Ovary (tissue), 9 donors: ENCODE results near the gene ZSCAN32. TPM values are rescaled to one million over a fixed set of nuclear protein-coding genes. Genes with fewer than 3 reads are reported as not detected.
A peak's percentile ranks its signal among the peaks of the same experiment; 100 is the strongest.

Experiments used
- DNase-seq, 5 donors: peaks; one replicate each; pipeline ENCODE4 v3.0.0-alpha.2; 2019 to 2020
- H3K27ac ChIP-seq, 2 donors: fragments of 200-600 bp; one replicate each; pipeline versions ENCODE4 v1.5.1 to v1.8.0; 2019 to 2022
- H3K27me3 ChIP-seq: fragments of 200-600 bp; one replicate; pipeline ENCODE4 v1.8.0; 2022
- H3K36me3 ChIP-seq: fragments of 200-600 bp; sonication (generic); one replicate; pipeline ENCODE4 v1.5.1; 2019
- H3K4me1 ChIP-seq: one replicate; pipeline ENCODE4 v1.8.1; 2013; ENCODE audit warnings: mild to moderate bottlenecking, moderate library complexity; ENCODE audit not compliant: insufficient read depth
- H3K4me3 ChIP-seq: fragments of 200-600 bp; sonication (generic); one replicate; pipeline ENCODE4 v1.5.1; 2017
- H3K9me3 ChIP-seq, 2 donors: fragments of 200-600 bp in 1 of 2; sonication (generic) in 1 of 2; one replicate each; pipeline versions ENCODE4 v1.5.1 to v1.8.1; 2013 to 2019; ENCODE audit warnings: mild to moderate bottlenecking in 1 of 2, moderate library complexity in 1 of 2
- CTCF ChIP-seq, 3 donors: fragments of 450-650 bp in 2 of 3; fragments of 200-600 bp in 1 of 3; IDR thresholded peaks; one replicate each; pipeline versions ENCODE4 v1.5.1 to v1.8.0; 2016 to 2022; ENCODE audit warnings: antibody characterized with exemption in 3 of 3, mild to moderate bottlenecking in 1 of 3
- EP300 ChIP-seq: sonication (generic); formaldehyde crosslinking; IDR thresholded peaks from one replicate; pipeline ENCODE4 v1.6.1; 2017; ENCODE audit warnings: antibody characterized with exemption
- POLR2A ChIP-seq: fragments of 450-650 bp; IDR thresholded peaks from one replicate; pipeline ENCODE4 v1.6.1; 2017; ENCODE audit warnings: antibody characterized with exemption, mild to moderate bottlenecking, moderate library complexity
- WGBS, 3 donors: extraction: QIAGEN DNeasy Blood & Tissue Kit in 1 of 3; methylation state at CpG; one replicate each; pipeline versions ENCODE4 v1.1.5 to v1.1.7; 2013 to 2017; 5-methylcytosine and 5-hydroxymethylcytosine counted together
- intact Hi-C, 4 donors: fragments of 100-400 bp; cut with DNase I; formaldehyde crosslinking; loops; one replicate each; pipeline versions ENCODE4 v1.11.0 to v1.15.1; 2022 to 2023
- polyA plus RNA-seq, 2 donors: library from polyadenylated mRNA; stranded (reverse); fragments of 200-250 nt in 1 of 2; fragments of 350-450 nt in 1 of 2; fragmentation: Illumina TruSeq in 1 of 2; extraction: RNeasy Lipid Tissue Mini Kit (QIAGEN cat#74804) in 1 of 2; gene quantifications; one replicate each; pipeline ENCODE4 v1.2.3, GENCODE V29; 2013 to 2014
- total RNA-seq, 7 donors: library from RNA; depleted of rRNA in 2 of 7; stranded (reverse); fragments of >200 nt in 2 of 7; fragmentation: NEBNext Ultra II Directional in 3 of 7; extraction: Animal tissue kit (Norgen Biotek cat#: 25700) in 3 of 7; gene quantifications; one replicate each; pipeline versions ENCODE4 v1.1.0 to v1.2.4, GENCODE V29; 2016 to 2023
- donor health status: DM: no; HTN: no; CAD: no; lungs with moderate emphysema.
- donor health status: DM: no; HTN: no; CAD: no.
- donor health status: Bipolar disorder and iron deficiency.
- donor health status: DM: yes; HTN: yes; CAD: no.
- donor health status: DM: no; HTN: no; CAD: no.
- donor health status: DM: yes; HTN: yes; CAD: no.

ZSCAN32 gene
- total and polyA plus RNA-seq, 9 donors, result 8.0 to 15.4 (median 8.9) TPM

GRCh38 chr16:3364774-3365427 lies 35.9 kb downstream of the ZSCAN32 start:
- Histone ChIP-seq H3K9me3 (no peaks in the 10 kb centered on the region), H3K36me3 (no peaks in the 10 kb centered on the region), H3K4me3 (peak overlapping the region; percentile 38), H3K4me1 (no peaks in the 10 kb centered on the region), H3K27ac (peak overlapping the region in 1 of 2 donors; percentile 91), H3K27me3 (no peaks in the 10 kb centered on the region)
- DNase-seq, result peak; percentile 90 to 93 (median 90)
- TF ChIP-seq CTCF (IDR thresholded peaks at IDR 0.05), result peak in 1 of 3 donors; percentile 8
- TF ChIP-seq POLR2A, result peak; percentile 59
- TF ChIP-seq EP300, result no peak
- intact Hi-C loops, result no loop called here
- WGBS, 3 donors, result 8 to 19% (median 19%) methylated on average over 42 of the region's 42 CpGs

- Histone ChIP-seq H3K36me3 (no peaks in the 10 kb centered on the region), H3K4me1 (no peaks in the 10 kb centered on the region), H3K27me3 (no peaks in the 10 kb centered on the region), H3K4me3 (no peak overlapping the region), H3K27ac (no peak overlapping the region), H3K9me3 (no peaks in the 10 kb centered on the region)
- intact Hi-C loops, result no loop called here
- DNase-seq, result no peak
- TF ChIP-seq EP300 (no peak), CTCF (IDR thresholded peaks at IDR 0.05) (no peak), POLR2A (no peak)
- WGBS, 3 donors, result 90 to 97% (median 92%) methylated on average over 7 of the region's 7 CpGs
These were observed 37.0 kb downstream of the ZSCAN32 start for GRCh38 chr16:3363793-3364192.

GRCh38 chr16:3362931-3363330 lies 37.9 kb downstream of the ZSCAN32 start:
- intact Hi-C loops, result no loop called here
- H3K27me3 ChIP-seq, result no peaks in the 10 kb centered on the region
- no peaks in the 10 kb centered on the region for H3K4me1 ChIP-seq
- TF ChIP-seq EP300 (no peak), POLR2A (no peak), CTCF (IDR thresholded peaks at IDR 0.05) (no peak)
- no peak overlapping the region for H3K4me3 ChIP-seq
- no peak overlapping the region for H3K27ac ChIP-seq
- no peaks in the 10 kb centered on the region for H3K9me3 ChIP-seq
- DNase-seq, result no peak
- no peaks in the 10 kb centered on the region for H3K36me3 ChIP-seq

- no peak overlapping the region for H3K4me3 ChIP-seq
- TF ChIP-seq POLR2A (no peak), EP300 (no peak), CTCF (IDR thresholded peaks at IDR 0.05) (no peak)
- no peak for DNase-seq
- intact Hi-C loops, result no loop called here
- no peaks in the 10 kb centered on the region for H3K36me3 ChIP-seq
- H3K4me1 ChIP-seq, result no peaks in the 10 kb centered on the region
- 0 to 28% (median 11%) methylated on average over 1 of the region's 1 CpG for WGBS, 3 donors
- H3K9me3 ChIP-seq, result no peaks in the 10 kb centered on the region
- H3K27ac ChIP-seq, result no peak overlapping the region
- no peaks in the 10 kb centered on the region for H3K27me3 ChIP-seq
These were observed 41.9 kb downstream of the ZSCAN32 start for GRCh38 chr16:3358871-3359270.
